Upper lobe of left lung (tissue), 4 donors: ENCODE data around the gene SMOC2.

Experiments
- EP300 ChIP-seq, 4 donors: sonication (generic); formaldehyde crosslinking; IDR thresholded peaks; one replicate each; pipeline ENCODE4 v1.5.1; 2017; ENCODE audit warnings: antibody characterized with exemption in 4 of 4, control low read depth in 2 of 4
- TF ChIP-seq, protein P1 (sequence below), 6 experiments: fragments of 450-650 bp in 4 of 6; fragments of 200-600 bp in 2 of 6; sonication (generic) in 2 of 6; IDR thresholded peaks; one replicate each; pipeline ENCODE4 v1.5.1; 2016 to 2019; ENCODE audit warnings: antibody characterized with exemption in 6 of 6

DNA sequence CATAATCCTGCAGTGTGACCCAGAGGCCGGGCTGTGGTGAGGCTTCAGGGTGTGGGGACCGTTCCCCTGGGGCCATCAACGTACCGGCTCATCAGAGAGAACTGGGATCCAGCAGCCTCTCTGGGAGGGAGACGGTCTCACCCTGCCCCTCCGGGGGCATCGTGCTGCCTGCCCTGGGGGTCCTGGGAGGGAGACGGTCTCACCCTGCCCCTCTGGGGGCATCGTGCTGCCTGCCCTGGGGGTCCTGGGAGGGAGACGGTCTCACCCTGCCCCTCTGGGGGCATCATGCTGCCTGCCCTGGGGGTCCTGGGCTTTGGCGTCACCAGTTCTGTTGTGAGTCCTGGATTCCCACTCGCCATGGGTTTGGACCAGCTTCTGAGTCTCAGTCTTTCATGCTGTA lies 17.1 kb downstream of the SMOC2 start:
- TF ChIP-seq, protein P1, sequence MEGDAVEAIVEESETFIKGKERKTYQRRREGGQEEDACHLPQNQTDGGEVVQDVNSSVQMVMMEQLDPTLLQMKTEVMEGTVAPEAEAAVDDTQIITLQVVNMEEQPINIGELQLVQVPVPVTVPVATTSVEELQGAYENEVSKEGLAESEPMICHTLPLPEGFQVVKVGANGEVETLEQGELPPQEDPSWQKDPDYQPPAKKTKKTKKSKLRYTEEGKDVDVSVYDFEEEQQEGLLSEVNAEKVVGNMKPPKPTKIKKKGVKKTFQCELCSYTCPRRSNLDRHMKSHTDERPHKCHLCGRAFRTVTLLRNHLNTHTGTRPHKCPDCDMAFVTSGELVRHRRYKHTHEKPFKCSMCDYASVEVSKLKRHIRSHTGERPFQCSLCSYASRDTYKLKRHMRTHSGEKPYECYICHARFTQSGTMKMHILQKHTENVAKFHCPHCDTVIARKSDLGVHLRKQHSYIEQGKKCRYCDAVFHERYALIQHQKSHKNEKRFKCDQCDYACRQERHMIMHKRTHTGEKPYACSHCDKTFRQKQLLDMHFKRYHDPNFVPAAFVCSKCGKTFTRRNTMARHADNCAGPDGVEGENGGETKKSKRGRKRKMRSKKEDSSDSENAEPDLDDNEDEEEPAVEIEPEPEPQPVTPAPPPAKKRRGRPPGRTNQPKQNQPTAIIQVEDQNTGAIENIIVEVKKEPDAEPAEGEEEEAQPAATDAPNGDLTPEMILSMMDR (IDR thresholded peaks at IDR 0.05): no peak
- TF ChIP-seq EP300 (IDR thresholded peaks at IDR 0.05): no peak
